H1 (cell line): ENCODE measurements around the gene DIP2C. TPM values are rescaled to one million over a fixed set of nuclear protein-coding genes. Genes with fewer than 3 reads are reported as not detected.

Source experiments
- CTCF ChIA-PET: fragments of 300-600 bp; sonication (Branson Sonifier 250); formaldehyde crosslinking; loops from one replicate; lab custom pipeline; 2021; ENCODE audit not compliant: partially characterized antibody; lab: Charles Lee
- POLR2A ChIA-PET: fragments of 300-600 bp; sonication (Branson Sonifier 250); formaldehyde crosslinking; loops from one replicate; lab custom pipeline; 2021; ENCODE audit warnings: inconsistent platforms; ENCODE audit not compliant: partially characterized antibody; lab: Charles Lee
- DNase-seq, 2 experiments: peaks; one replicate each; pipeline versions ENCODE4 v3.0.0 to v3.0.0-alpha.2; 2010 to 2022; ENCODE audit warnings: low spot score in 2 of 2, low read depth in 1 of 2, mixed read lengths in 1 of 2
- FAIRE-seq: peaks from 2 replicates; lab custom pipeline; 2011; peaks lifted over from hg19 to GRCh38; lab: Jason Lieb, UNC
- H2AFZ ChIP-seq: 2 replicates; pipeline ENCODE4 v1.8.1; 2012; ENCODE audit warnings: low read length, inconsistent platforms
- H2AK5ac ChIP-seq: 2 replicates; pipeline ENCODE4 v1.6.1; 2013; ENCODE audit warnings: low read depth, low read length
- H2BK120ac ChIP-seq: replicated peaks from 2 replicates; pipeline ENCODE3; 2013; ENCODE audit warnings: low read depth, low read length, inconsistent platforms
- H2BK12ac ChIP-seq: 2 replicates; pipeline ENCODE4 v1.6.1; 2013; ENCODE audit warnings: low read depth, low read length
- H2BK15ac ChIP-seq: 2 replicates; pipeline ENCODE4 v1.6.1; 2013; ENCODE audit warnings: low read length
- H2BK20ac ChIP-seq: 2 replicates; pipeline ENCODE4 v1.6.1; 2013; ENCODE audit warnings: low read length
- H2BK5ac ChIP-seq: 2 replicates; pipeline ENCODE4 v1.6.1; 2013; ENCODE audit warnings: low read depth, low read length
- H3K14ac ChIP-seq: 2 replicates; pipeline ENCODE4 v1.6.1; 2013; ENCODE audit warnings: inconsistent platforms; ENCODE audit not compliant: insufficient read length
- H3K18ac ChIP-seq: 2 replicates; pipeline ENCODE4 v1.6.1; 2013; ENCODE audit warnings: low read length; ENCODE audit errors: extremely low read depth
- H3K23ac ChIP-seq: 2 replicates; pipeline ENCODE4 v1.6.1; 2013; ENCODE audit warnings: inconsistent platforms; ENCODE audit not compliant: insufficient read length
- H3K23me2 ChIP-seq: 2 replicates; pipeline ENCODE4 v1.6.1; 2013; ENCODE audit warnings: low read depth, low read length
- H3K27ac ChIP-seq: 2 replicates; pipeline ENCODE4 v1.6.1; 2011; ENCODE audit warnings: low read depth, low read length, inconsistent platforms
- H3K27me3 ChIP-seq, 4 experiments: replicated peaks in 1 of 4; 1 replicate in 1 of 4; 2 replicates in 3 of 4; pipeline versions ENCODE4 v1.6.1 to v1.8.1; 2011 to 2013; ENCODE audit warnings: low read length in 3 of 4, mild to moderate bottlenecking in 3 of 4, inconsistent platforms in 2 of 4, mixed read lengths in 2 of 4, moderate library complexity in 1 of 4; ENCODE audit not compliant: control insufficient read depth in 3 of 4, insufficient read depth in 3 of 4; ENCODE audit errors: extremely low read depth in 1 of 4
- H3K36me3 ChIP-seq, 4 experiments: 2 replicates each; pipeline versions ENCODE4 v1.6.1 to v1.8.1; 2011 to 2013; ENCODE audit warnings: mild to moderate bottlenecking in 4 of 4, low read length in 3 of 4, moderate library complexity in 2 of 4, control low read depth in 1 of 4, inconsistent platforms in 1 of 4; ENCODE audit not compliant: insufficient read depth in 4 of 4, control insufficient read depth in 2 of 4
- H3K4ac ChIP-seq: replicated peaks from 2 replicates; pipeline ENCODE3; 2013; ENCODE audit warnings: low read length, low read depth, mixed read lengths, inconsistent platforms; ENCODE audit not compliant: insufficient read length
- H3K4me1 ChIP-seq, 4 experiments: replicated peaks in 1 of 4; 1 replicate in 1 of 4; 2 replicates in 3 of 4; pipeline versions ENCODE4 v1.6.1 to v1.8.1; 2011 to 2013; ENCODE audit warnings: low read length in 3 of 4, inconsistent platforms in 2 of 4, mixed read lengths in 1 of 4; ENCODE audit not compliant: insufficient read depth in 4 of 4, control insufficient read depth in 3 of 4
- H3K4me2 ChIP-seq, 2 experiments: 2 replicates each; pipeline versions ENCODE4 v1.6.1 to v1.8.1; 2011 to 2013; ENCODE audit warnings: low read depth in 2 of 2, low read length in 2 of 2, control low read depth in 1 of 2, inconsistent platforms in 1 of 2, mild to moderate bottlenecking in 1 of 2; ENCODE audit not compliant: insufficient read depth in 1 of 2
- H3K4me3 ChIP-seq, 4 experiments: fragments of 200-600, 300-600 bp in 1 of 4; sonication (generic), shearing (Covaris generic), sonication (Bioruptor Twin) in 1 of 4; 2 replicates each; pipeline versions ENCODE4 v1.5.1 to v1.8.1; 2011 to 2016; ENCODE audit warnings: low read length in 4 of 4, low read depth in 3 of 4, control low read depth in 2 of 4, inconsistent platforms in 2 of 4, mild to moderate bottlenecking in 2 of 4, mixed read lengths in 1 of 4, moderate library complexity in 1 of 4; ENCODE audit not compliant: insufficient read depth in 2 of 4; ENCODE audit errors: extremely low read depth in 1 of 4
- H3K56ac ChIP-seq: replicated peaks from 2 replicates; pipeline ENCODE3; 2013; ENCODE audit warnings: low read depth, mild to moderate bottlenecking, mixed read lengths, low read length, inconsistent platforms; ENCODE audit not compliant: insufficient read length
- H3K79me1 ChIP-seq: 2 replicates; pipeline ENCODE4 v1.6.1; 2013; ENCODE audit warnings: low read depth, low read length, control low read depth
- H3K79me2 ChIP-seq, 2 experiments: 2 replicates each; pipeline versions ENCODE4 v1.6.1 to v1.8.1; 2012 to 2013; ENCODE audit warnings: low read length in 2 of 2, mild to moderate bottlenecking in 2 of 2, inconsistent platforms in 1 of 2; ENCODE audit not compliant: insufficient read depth in 2 of 2, control insufficient read depth in 1 of 2
- H3K9ac ChIP-seq, 4 experiments: replicated peaks in 1 of 4; 1 replicate in 1 of 4; 2 replicates in 3 of 4; pipeline versions ENCODE4 v1.6.1 to v1.8.1; 2011 to 2013; ENCODE audit warnings: low read depth in 3 of 4, low read length in 3 of 4, control low read depth in 2 of 4, mild to moderate bottlenecking in 2 of 4, moderate library complexity in 2 of 4, inconsistent platforms in 1 of 4; ENCODE audit errors: extremely low read depth in 1 of 4
- H3K9me3 ChIP-seq, 2 experiments: 2 replicates each; pipeline versions ENCODE4 v1.6.1 to v1.8.1; 2012 to 2013; ENCODE audit warnings: mild to moderate bottlenecking in 2 of 2, moderate library complexity in 2 of 2, control low read depth in 1 of 2, inconsistent platforms in 1 of 2, low read depth in 1 of 2, low read length in 1 of 2, mixed read lengths in 1 of 2; ENCODE audit not compliant: insufficient read depth in 2 of 2
- H4K20me1 ChIP-seq, 2 experiments: replicated peaks in 1 of 2; 2 replicates each; pipeline versions ENCODE3 to v1.8.1; 2011 to 2013; ENCODE audit warnings: inconsistent platforms in 2 of 2, low read length in 2 of 2, mild to moderate bottlenecking in 1 of 2; ENCODE audit not compliant: insufficient read depth in 2 of 2, control insufficient read depth in 1 of 2
- H4K5ac ChIP-seq: 2 replicates; pipeline ENCODE4 v1.6.1; 2013; ENCODE audit warnings: low read length, low read depth, mixed read lengths, inconsistent platforms; ENCODE audit not compliant: insufficient read length
- H4K8ac ChIP-seq: 2 replicates; pipeline ENCODE4 v1.8.0; 2013; ENCODE audit warnings: mild to moderate bottlenecking, moderate library complexity, low read length, inconsistent platforms; ENCODE audit not compliant: insufficient read depth; ENCODE audit errors: extremely low read depth
- H4K91ac ChIP-seq: replicated peaks from 2 replicates; pipeline ENCODE3; 2013; ENCODE audit warnings: low read length, mixed read lengths, inconsistent platforms; ENCODE audit not compliant: insufficient read length
- E2F6 ChIP-seq: IDR thresholded peaks from 2 replicates; pipeline ENCODE4 v1.6.1; 2012; ENCODE audit warnings: inconsistent platforms
- JUND ChIP-seq: IDR thresholded peaks from 2 replicates; pipeline ENCODE4 v1.6.1; 2011; ENCODE audit warnings: mild to moderate bottlenecking, improper control_type of control experiment, low read length
- MAX ChIP-seq: IDR thresholded peaks from 2 replicates; pipeline ENCODE4 v1.6.1; 2012; ENCODE audit warnings: inconsistent platforms
- RAD21 ChIP-seq, 2 experiments: IDR thresholded peaks in 1 of 2; conservative IDR thresholded peaks in 1 of 2; 2 replicates each; pipeline ENCODE4 v1.6.1; 2011; ENCODE audit warnings: low read depth in 2 of 2, low read length in 2 of 2, improper control_type of control experiment in 1 of 2, inconsistent platforms in 1 of 2, mild to moderate bottlenecking in 1 of 2, moderate library complexity in 1 of 2
- SIN3A ChIP-seq, 2 experiments: IDR thresholded peaks in 1 of 2; conservative IDR thresholded peaks in 1 of 2; 2 replicates each; pipeline ENCODE4 v1.6.1; 2011 to 2012; ENCODE audit warnings: low read length in 2 of 2, improper control_type of control experiment in 1 of 2, low read depth in 1 of 2, mild to moderate bottlenecking in 1 of 2
- USF2 ChIP-seq: IDR thresholded peaks from 2 replicates; pipeline ENCODE4 v1.6.1; 2011; ENCODE audit warnings: low read length, improper control_type of control experiment
- WGBS, 2 experiments: shearing (Covaris generic) in 1 of 2; methylation state at CpG; one replicate each; pipeline versions ENCODE4 v1.1.6 to v1.1.7; 2013 to 2015; ENCODE audit warnings: low lambda C conversion rate in 2 of 2, mixed read lengths in 2 of 2, inconsistent platforms in 1 of 2, low coverage in 1 of 2, missing lambda C conversion rate in 1 of 2; ENCODE audit not compliant: insufficient replicate concordance in 2 of 2, insufficient coverage in 1 of 2, insufficient read length in 1 of 2; ENCODE audit errors: extremely low coverage in 1 of 2, missing lambda C conversion rate in 1 of 2; 5-methylcytosine and 5-hydroxymethylcytosine counted together
- polyA plus RNA-seq, 7 experiments: library from polyadenylated mRNA; depleted of rRNA in 3 of 7; stranded (reverse) in 5 of 7; unstranded in 2 of 7; fragments of >200 nt in 5 of 7; fragments of 200-250 nt in 2 of 7; gene quantifications; 1 replicate in 5 of 7; 2 replicates in 1 of 7; 4 replicates in 1 of 7; pipeline versions ENCODE4 v1.2.1 to v1.2.3, GENCODE V29; 2011 to 2013; ENCODE audit warnings: missing spikeins in 2 of 7, mixed read lengths in 2 of 7
- total RNA-seq: library from RNA; stranded (reverse); fragmentation: NEBNext Ultra II Directional; extraction: Animal tissue kit (Norgen Biotek cat#: 25700); gene quantifications from 2 replicates; pipeline ENCODE4 v1.2.1, GENCODE V29; 2021
- TF ChIP-seq, protein P1 (sequence below), 3 experiments: IDR thresholded peaks; 1 replicate in 2 of 3; 2 replicates in 1 of 3; pipeline versions ENCODE4 v1.5.1 to v1.6.1; 2011; ENCODE audit warnings: low read length in 3 of 3, mild to moderate bottlenecking in 3 of 3, inconsistent platforms in 2 of 3, low read depth in 1 of 3, moderate library complexity in 1 of 3; ENCODE audit not compliant: insufficient read depth in 1 of 3; ENCODE audit errors: control extremely low read depth in 1 of 3

The DIP2C gene
- total and polyA plus RNA-seq, 2 of the 8 experiments (the other 6 are each of a cell fraction or from before 2014, with no cell fraction given), result 3.8 to 9.3 TPM

DNA sequence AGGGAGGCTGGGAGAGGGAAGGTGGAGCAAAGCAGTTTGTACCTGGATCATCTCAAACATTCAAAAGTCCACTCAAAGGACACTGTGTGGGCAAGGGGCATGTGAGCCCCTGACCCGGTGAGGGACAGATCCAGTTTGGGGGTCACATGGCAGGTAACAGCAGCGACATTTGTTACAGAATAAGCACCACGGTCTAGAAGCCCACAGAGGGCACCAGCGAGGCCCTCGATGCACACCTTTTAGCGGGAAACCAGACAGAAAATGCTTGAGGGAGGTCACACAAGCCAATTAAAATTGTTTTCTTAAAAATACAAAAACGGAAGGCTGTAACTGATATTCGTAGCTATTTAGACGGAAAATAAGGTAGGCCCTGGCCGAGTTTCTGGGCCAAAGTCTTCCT is 409.8 kb downstream of the DIP2C start:
- H3K27ac ChIP-seq, result no peak overlapping the region
- H4K91ac ChIP-seq, result no peak overlapping the region
- H4K20me1 ChIP-seq, result no peaks in the 10 kb centered on the region
- peaks cover 0 to 2% (median 0%) of the 10 kb centered on the region in 4 experiments; a peak in 1 of 7 replicates for H3K4me1 ChIP-seq
- no peak overlapping the region for H3K4me2 ChIP-seq
- H3K79me1 ChIP-seq, result no peaks in the 10 kb centered on the region
- no peak overlapping the region for H3K14ac ChIP-seq
- no peak overlapping the region for H4K8ac ChIP-seq
- DNase-seq (no peak), FAIRE-seq (peak; percentile 19)
- H3K23me2 ChIP-seq, result no peaks in the 10 kb centered on the region
- no peaks in the 10 kb centered on the region for H3K27me3 ChIP-seq
- H3K9ac ChIP-seq, result no peak overlapping the region
- no peak overlapping the region for H3K4ac ChIP-seq
- no peak overlapping the region for H2BK12ac ChIP-seq
- H2BK15ac ChIP-seq, result no peak overlapping the region
- no peak overlapping the region for H2AK5ac ChIP-seq
- 88% methylated on average over 10 of the region's 10 CpGs; no CpG with 5 or more reads in 1 of the 2 experiments for WGBS, 2 experiments
- H3K23ac ChIP-seq, result no peak overlapping the region
- no peak overlapping the region for H3K18ac ChIP-seq
- H3K36me3 ChIP-seq, result no peaks in the 10 kb centered on the region
- POLR2A ChIA-PET, result no interaction called here
- H2BK5ac ChIP-seq, result no peak overlapping the region
- no peak overlapping the region for H3K4me3 ChIP-seq
- H3K79me2 ChIP-seq, result no peaks in the 10 kb centered on the region
- H3K9me3 ChIP-seq, result no peaks in the 10 kb centered on the region
- no peak overlapping the region for H3K56ac ChIP-seq
- no peak overlapping the region for H2AFZ ChIP-seq
- H2BK20ac ChIP-seq, result no peak overlapping the region
- H2BK120ac ChIP-seq, result no peak overlapping the region
- CTCF ChIA-PET, result interaction anchor here (0.7 to 2.8 kb wide), 13 partner anchors 8 to 492 kb away, joined by 3 to 8 read pairs (median 3); no protein-coding TSS in a partner anchor
- no peak overlapping the region for H4K5ac ChIP-seq
- TF ChIP-seq USF2, result peak; percentile 51
- TF ChIP-seq RAD21 (IDR thresholded peaks at IDR 0.05 in 1 of 2, conservative IDR thresholded peaks at IDR 0.05 in 1 of 2; ENCODE audit: low read depth in 2 of 2, low read length in 2 of 2), result peak; percentile 48 to 61
- TF ChIP-seq JUND, result no peak
- no peak for TF ChIP-seq SIN3A (conservative IDR thresholded peaks at IDR 0.05 in 1 of 2, IDR thresholded peaks at IDR 0.05 in 1 of 2; ENCODE audit: low read depth in 1 of 2, low read length in 2 of 2)
- TF ChIP-seq, protein P1, sequence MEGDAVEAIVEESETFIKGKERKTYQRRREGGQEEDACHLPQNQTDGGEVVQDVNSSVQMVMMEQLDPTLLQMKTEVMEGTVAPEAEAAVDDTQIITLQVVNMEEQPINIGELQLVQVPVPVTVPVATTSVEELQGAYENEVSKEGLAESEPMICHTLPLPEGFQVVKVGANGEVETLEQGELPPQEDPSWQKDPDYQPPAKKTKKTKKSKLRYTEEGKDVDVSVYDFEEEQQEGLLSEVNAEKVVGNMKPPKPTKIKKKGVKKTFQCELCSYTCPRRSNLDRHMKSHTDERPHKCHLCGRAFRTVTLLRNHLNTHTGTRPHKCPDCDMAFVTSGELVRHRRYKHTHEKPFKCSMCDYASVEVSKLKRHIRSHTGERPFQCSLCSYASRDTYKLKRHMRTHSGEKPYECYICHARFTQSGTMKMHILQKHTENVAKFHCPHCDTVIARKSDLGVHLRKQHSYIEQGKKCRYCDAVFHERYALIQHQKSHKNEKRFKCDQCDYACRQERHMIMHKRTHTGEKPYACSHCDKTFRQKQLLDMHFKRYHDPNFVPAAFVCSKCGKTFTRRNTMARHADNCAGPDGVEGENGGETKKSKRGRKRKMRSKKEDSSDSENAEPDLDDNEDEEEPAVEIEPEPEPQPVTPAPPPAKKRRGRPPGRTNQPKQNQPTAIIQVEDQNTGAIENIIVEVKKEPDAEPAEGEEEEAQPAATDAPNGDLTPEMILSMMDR (IDR thresholded peaks at IDR 0.05; ENCODE audit: control extremely low read depth in 1 of 3, insufficient read depth in 1 of 3, low read depth in 1 of 3, low read length in 3 of 3), result peak; percentile 48 to 60 (median 57)
- TF ChIP-seq MAX, result peak; percentile 58
- TF ChIP-seq E2F6, result peak; percentile 88
